Activated gamma-delta T cell treated with anti-CD3 and anti-CD28 coated beads, Interleukin-2, amount 50 U/mL, for 16 hours (primary cell): ENCODE data around the gene ARHGAP15.

Experiments used
- DNase-seq: peaks from one replicate; pipeline ENCODE4 v3.0.0-alpha.2; 2020; ENCODE audit warnings: low read depth

ARHGAP15 gene

GRCh38 chr2:143399631-143400069, 270.4 kb downstream of the ARHGAP15 start:
- no peak for DNase-seq

- no peak for DNase-seq
These were observed 272.6 kb downstream of the ARHGAP15 start for GRCh38 chr2:143401861-143402260.

DNA sequence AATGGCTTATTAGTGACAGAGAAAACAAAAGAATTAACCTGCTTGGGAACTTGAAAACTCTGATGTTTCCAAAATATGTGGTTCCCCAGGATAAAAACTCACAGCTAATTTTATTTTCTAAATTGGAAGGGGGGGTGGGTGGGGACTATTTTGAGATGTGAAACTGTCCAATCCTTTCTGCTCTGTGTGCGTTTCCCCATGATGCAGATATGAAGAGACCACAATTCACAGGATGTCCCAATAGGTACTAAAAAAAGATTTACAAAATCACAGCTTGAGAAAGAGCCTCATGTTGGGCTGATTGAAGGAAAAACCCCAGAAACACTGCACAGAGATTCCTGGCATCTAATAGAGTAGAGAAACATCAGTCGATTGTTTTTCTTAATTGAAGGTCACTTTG, 273.2 kb downstream of the ARHGAP15 start:
- no peak for DNase-seq

GRCh38 chr2:143410082-143410897, 281.1 kb downstream of the ARHGAP15 start:
- DNase-seq = no peak

- DNase-seq = no peak
These were observed 286.4 kb downstream of the ARHGAP15 start for GRCh38 chr2:143415571-143415970.

DNA sequence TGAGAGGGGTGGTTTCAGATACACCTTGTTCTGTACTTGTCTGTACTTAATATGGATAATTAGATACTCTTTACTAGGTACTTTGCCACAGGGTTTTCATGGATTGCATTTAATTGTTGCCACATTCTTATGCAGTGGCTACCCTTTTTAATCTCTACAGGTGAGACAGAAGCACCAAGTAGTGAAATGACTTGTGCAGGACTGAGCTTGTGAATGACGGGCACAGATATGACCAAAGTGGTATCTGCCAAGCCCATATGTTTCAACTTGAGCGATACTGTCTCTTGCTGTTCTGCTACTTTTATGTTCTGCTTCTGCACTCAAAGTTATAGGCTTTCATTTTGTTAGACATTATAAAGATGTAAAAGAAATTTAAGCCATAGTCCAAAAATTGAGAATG, 288.2 kb downstream of the ARHGAP15 start:
- no peak for DNase-seq

- no peak for DNase-seq
These were observed 291.1 kb downstream of the ARHGAP15 start for GRCh38 chr2:143420313-143420712.

DNA sequence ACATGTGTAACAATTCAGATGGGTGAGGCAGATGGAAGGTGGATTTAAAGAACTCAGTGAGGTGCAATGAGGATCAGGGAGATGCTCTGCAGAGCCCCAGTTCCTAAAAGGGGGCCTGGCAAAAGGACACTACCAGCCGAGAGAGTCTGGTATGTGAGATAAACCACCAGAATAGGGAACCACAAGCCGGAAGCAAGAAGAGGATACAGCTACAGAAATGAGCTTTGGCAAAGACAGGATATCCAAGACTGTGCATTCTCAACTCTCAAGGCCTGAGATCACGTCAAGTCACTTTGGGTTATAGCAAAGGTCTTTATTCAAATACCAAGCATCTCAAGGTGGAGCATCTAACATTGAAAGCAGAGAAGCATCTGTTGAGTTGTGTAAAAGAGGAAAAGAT, 293.5 kb downstream of the ARHGAP15 start:
- no peak for DNase-seq

DNA sequence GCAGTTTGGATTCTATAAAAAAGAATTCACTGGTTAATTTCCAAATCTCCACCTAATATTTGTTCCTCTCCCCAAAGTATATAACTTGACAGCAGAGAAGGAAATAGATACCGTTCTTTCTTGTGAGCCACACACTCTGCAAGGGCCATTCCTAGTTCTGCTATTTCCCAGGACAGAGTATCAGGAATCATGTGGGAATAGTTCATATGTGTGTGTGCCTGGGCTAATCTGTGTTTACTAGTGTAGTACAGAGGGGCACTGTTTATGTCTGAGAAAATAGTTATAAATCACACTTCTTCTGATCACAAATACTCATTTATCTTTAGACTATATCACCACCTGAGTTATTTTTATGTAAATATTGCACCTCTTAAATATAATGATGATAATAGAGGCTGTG, 296.7 kb downstream of the ARHGAP15 start:
- DNase-seq = no peak

GRCh38 chr2:143426296-143426695, 297.1 kb downstream of the ARHGAP15 start:
- DNase-seq = no peak

DNA sequence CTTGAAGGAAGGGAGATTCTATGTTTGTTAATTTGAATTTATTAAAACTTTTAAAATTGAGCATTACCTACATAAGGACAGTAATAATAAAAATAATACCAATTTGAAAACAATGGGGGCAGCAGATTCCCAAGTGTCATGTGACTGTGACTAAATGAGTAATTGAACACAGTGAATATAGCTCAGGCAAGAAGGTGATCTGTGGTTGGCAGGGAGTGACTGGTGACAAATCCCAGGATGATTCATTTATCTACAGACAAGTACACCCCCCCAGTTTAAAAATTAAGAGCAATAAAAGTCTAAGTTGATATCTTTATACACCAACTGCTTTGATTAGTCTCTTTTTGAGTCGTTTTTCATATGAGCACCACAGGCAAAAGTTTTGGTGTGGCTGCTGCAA, 299.5 kb downstream of the ARHGAP15 start:
- no peak for DNase-seq

DNA sequence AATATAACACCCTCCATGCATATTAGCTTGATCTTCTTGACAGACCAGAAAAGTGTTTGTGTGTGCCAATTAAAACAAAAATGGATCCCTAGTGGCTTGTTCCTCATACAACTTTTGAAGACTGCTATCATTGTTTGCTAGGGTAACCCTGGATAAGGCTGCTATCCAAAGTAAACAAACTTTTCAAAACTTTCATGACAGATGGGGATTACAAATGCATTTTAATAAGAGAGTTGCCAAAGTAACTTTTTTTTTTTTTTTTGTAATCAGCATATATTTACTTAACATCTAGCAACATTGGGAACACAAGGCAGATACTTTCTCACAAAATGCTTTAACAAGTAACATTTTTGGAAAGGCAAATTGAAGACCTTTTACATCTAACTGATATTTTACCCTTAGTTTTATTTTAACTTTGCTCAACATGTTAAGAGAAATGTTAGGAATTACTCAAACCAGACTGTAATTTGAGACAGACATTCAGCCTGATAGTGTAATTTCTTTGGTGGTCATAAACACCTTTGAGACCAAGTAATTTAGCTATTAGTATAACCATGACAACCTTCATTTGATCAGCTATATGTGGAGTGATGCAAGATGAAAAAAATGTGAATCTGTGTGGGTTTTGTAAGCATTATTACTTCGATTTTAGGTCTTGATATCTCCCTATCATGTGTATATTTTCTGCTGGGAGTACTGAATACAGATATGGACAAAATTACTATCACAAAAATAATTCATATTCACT, 300.9 kb downstream of the ARHGAP15 start:
- no peak for DNase-seq

GRCh38 chr2:143431316-143431715, 302.1 kb downstream of the ARHGAP15 start:
- no peak for DNase-seq

GRCh38 chr2:143433251-143433650, 304.0 kb downstream of the ARHGAP15 start:
- DNase-seq = no peak

DNA sequence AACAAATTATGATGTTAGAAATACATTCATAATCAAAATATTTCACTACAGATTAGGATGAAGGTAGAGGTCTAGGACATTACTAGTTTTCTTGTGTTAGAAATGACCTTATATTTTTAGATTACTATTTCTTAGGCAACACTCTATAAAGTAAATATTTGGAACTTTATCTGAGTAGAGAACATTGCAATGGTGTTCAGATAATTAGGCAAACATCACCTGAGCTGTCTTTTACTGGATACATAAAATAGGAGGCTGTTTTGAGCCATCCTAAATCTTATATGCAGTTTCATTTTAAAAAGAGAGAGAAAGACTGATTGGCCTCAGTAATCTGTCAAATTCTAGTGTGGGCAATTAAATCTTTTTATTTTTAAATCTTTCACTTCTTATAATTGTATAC, 304.6 kb downstream of the ARHGAP15 start:
- DNase-seq = no peak

GRCh38 chr2:143434445-143434844, 305.2 kb downstream of the ARHGAP15 start:
- DNase-seq = no peak

DNA sequence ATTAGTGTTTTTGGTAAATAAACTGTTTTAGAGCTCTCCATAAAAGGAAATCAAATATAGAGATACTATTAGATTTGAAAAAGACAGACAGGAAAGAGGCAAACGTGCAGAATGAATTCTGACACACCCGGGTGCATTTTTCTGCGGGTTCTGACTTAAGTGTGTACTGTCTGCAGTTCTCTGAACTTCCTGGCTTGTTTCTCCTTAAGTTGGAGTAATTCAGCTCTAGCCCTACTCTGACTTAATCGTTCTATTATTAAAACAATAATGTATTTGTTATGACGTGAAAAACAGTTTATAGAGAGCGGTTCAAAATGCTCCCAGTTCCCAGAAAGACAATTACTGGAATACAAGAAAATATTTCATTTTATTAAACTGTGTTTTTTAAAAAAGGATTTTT, 305.9 kb downstream of the ARHGAP15 start:
- no peak for DNase-seq

DNA sequence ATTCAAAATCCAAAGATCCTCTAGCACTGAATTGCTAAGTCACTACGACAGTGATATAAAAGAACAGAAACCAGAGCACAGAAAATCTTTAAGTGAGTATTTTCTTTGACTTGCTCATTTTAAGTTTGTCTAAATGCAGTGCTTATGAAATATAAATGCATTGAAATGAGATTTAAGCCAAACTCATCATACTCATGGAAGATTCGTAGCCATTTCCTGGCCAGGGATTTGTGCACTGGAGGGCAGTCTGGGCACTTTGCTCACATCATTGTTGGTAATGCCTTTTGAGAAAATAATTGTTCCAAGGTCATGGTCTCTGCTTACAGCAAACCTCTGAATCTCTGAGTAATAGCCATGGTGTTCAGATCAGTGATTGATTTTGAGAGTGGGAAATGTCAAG, 307.7 kb downstream of the ARHGAP15 start:
- no peak for DNase-seq

DNA sequence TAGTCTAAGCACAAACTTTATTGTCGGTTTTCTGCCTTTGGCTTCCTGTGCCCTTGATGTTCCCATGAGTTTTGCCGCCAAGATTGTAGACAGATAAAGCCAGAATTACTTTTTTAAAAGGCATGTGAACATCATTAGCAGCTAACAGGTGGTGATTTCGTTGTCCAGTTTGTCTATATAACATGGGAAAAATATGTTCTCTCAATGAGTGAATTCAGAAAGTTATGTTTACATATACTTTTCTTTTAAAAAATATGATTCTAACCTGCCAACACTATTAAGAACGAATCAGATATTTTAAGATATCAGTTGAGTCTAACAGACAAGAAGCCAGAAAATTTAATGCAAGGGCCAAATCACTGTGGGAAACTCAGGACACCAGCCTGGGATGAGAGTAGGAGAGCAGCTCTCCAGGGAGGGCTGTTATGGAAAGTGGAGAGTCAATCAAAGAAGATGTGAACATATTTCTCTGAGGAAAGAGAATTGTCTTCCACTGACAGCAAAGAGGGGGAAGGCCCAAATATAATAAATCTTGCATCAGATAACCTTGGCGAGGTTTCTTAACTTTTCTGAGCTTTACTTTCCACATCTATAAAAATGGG, 311.3 kb downstream of the ARHGAP15 start:
- DNase-seq = no peak

DNA sequence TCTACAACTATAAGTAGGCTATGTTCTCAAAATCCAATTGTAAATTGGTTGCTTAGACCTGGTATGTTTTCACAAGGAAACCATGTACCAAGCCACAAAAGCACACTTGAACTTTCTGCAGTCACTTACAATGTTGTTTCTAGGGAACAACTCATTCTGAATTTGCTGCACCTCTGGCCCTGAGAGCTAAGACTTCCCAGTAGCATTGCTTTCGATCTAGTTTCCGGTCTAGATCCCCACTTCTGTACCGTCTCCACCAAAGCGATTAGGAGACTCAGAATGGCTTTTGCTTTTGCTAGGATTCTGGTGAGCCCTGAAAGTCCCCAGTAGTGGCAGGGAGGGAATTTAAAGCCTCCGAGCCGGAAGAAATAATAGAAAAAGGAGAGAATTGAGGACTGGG, 313.0 kb downstream of the ARHGAP15 start:
- no peak for DNase-seq

- DNase-seq = no peak
These were observed 322.5 kb downstream of the ARHGAP15 start for GRCh38 chr2:143451642-143452281.

DNA sequence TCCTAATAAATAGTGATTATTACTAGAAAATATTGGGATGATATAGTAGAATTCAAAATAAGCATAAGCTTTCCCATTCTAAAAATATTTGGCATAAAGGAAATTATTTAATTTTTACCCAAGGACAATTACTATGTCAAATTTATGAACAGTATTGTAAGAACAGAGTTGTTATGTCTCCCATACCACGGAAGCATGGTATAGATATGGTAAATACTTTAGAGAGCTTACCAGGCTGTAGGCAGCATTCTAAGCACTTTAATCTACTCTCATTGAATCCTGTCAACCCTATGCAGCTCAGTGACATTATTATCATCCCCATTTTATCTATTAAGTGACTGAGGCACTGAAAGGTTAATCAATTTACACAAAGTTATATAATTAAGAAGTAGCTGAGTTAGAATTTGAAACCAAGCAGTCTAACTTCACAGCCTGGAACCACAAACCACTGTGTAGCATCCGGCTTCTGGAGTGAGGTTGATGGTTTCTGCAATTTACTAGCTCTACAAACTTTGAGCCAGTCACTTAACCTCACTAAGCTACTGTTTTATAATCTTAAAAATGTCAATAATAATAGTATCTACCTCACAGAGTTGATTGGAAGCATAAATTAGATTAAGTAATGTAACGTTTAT, 323.7 kb downstream of the ARHGAP15 start:
- peak; percentile 11 for DNase-seq
